ENCODE measurements around the gene LYST.

Gene LYST

DNA sequence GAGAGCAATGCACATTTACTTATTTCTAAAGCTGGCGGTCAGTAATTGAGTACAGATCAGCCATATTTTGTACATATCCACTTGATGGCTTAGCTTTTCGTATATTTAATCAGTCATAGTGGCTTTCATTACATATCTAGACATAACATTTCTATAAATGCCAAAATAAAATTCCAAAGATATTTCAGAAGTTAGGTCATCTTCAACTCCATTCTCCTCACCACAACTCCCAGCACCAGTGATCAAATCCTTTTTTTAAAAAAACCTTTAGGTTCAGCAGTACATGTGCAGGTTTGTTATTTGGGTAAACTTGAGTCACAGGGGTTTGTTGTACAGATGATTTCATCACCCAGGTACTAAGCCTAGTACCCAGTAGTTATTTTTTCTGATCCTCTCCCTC is 163.2 kb downstream of the LYST start:
- no peak for DNase-seq

- DNase-seq, result no peak
These were observed 164.3 kb downstream of the LYST start for GRCh38 chr1:235702412-235702811.

DNA sequence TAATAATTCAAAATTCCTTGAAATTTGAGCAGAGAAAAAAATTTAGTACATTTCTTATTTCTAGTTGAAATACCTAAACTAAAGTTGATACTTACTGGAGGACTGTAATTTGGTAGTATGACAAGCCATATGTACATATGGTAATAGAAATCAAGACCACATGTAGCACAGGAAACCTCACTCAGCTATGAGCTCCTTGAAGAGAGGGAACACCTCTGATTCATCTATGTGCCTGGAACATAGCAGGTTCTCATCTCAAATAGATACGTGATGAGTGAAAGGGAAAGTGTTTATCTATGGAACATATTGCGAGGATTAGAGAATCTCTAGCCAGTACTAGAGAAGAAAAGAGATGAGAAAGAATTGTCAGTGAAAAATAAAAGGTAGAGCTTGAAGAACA is 169.2 kb downstream of the LYST start:
- no peak for DNase-seq

GRCh38 chr1:235689356-235689755 is 177.3 kb downstream of the LYST start:
- DNase-seq, result no peak

GRCh38 chr1:235688096-235688495 is 178.6 kb downstream of the LYST start:
- no peak for DNase-seq

DNA sequence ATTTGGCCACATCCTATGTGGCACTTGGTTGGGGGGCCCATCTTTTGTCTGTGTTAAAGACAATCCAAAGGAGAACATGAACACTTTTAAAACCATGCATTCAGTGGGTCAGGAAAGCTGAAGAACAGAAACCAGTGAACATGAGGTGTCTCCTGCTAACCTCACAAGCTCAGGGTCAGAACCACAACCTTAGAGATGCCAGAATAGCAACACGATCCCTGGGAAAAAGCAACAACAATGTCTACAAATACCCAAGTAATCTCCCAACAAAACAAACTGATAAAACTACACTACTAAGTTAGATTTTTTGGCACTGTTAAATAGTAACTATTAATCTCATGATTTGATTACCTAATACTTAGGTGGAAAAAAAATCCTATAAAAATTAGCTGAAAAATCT is 183.1 kb downstream of the LYST start:
- no peak for DNase-seq

GRCh38 chr1:235682216-235682615 is 184.5 kb downstream of the LYST start:
- DNase-seq, result no peak

DNA sequence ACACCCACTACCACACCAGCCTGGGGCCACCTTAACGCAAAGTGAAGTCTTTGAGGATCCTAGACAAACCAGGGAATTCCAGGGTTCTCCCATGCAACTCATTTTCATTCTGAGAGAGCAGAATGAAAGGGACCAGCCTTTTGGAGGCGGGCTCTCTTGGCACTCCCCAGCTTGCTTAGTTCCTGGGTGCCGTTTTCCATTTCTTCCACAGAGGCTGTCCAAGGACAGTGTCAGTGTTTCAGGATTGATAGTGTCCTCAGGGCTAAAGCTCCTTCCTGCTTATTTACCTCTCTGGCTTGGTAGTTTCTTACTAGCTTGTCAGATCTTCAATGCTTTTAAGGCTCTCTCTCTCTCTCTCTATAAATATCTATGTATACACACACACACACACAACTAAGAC is 187.1 kb downstream of the LYST start:
- DNase-seq, result no peak

DNA sequence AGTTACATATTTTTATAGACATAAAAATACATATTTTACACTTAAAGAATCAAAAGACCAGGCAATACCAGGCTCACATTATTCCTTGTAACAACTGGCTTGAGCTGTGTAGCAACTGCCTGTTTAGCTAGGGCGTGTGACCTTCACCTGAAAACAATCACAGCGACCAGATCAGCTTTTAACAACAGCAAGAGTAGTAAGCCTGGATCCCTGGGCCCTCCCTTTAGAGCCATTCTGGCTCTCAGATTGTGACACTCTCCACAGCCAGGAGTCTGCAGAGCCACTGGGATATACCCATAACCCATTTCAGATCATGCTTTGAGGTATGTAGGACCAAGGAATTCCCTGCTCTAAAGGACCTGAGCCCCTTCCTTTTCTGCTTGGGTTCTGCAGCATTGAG is 187.7 kb downstream of the LYST start:
- no peak for DNase-seq

GRCh38 chr1:235675152-235675890 is 191.4 kb downstream of the LYST start:
- DNase-seq, result peak; percentile 26

DNA sequence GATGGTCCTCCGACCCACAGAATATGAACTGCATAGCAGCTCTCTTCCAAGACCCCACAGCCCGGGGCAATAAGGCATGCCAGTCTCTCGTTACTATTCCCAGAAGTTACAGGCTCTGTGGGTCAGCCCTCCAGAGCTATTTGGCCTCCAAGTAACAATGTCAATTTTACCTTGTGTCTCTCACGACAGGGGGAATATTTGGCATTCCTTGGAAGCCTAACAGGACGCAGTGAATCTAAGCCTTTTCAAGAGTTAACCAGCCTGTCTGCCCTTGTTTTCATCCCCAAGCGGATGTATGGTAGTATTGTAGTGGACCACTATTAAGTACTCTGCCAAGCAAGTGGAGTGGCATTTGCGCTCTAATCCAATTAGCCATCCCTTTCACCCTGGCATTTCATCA is 192.7 kb downstream of the LYST start:
- no peak for DNase-seq

DNA sequence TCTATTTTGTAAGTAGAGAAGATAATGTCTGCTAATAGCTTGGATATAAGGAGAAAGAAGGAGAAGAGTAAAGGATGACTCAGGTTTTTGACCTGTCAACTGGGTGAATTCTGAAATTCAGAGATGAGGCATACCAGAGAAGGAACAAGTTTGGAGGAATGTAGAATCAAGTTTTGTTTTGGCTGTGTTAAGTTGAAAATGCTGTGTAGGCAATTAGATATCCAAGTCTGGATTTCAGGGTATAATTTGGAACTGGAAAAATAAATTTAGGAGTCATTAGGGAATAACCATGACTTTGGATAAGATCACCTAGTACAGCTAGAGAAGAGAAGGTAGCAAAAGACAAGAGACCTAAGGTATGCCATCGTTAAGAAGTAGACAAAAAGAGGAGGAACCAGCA is 194.7 kb downstream of the LYST start:
- no peak for DNase-seq

- DNase-seq, result peak; percentile 27
These were observed 196.4 kb downstream of the LYST start for GRCh38 chr1:235670157-235670776.

- DNase-seq, result no peak
These were observed 197.4 kb downstream of the LYST start for GRCh38 chr1:235669277-235669676.

GRCh38 chr1:235663628-235664027 is 203.1 kb downstream of the LYST start:
- DNase-seq, result no peak

GRCh38 chr1:235661568-235661967 is 205.1 kb downstream of the LYST start:
- DNase-seq, result no peak

DNA sequence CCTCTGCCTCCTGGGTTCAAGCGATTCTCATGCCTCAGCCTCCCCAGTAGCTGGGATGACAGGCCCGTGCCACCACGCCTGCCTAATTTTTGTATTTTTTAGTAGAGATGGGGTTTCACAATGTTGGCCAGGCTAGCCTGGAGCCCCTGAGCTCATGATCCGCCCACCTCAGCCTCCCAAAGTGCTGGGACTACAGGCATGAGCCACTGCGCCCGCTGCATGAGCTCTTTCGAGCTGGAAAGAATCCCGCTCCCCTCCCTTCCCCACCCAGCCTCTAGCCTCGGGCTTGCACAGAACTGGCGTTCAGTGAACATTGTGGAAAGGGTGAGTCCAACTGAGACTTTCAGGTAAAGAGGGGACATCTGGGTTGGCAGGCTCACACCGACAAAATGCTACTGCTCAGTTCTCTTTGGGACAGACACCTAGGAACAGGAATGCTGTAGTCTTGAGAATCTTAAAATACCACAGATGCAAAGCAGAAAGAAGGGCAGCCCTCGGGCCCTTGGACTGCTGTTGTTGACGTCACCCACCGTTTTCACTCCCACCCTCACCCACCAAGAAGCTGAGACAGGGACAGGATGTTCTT is 207.4 kb downstream of the LYST start:
- DNase-seq, result no peak

GRCh38 chr1:235657747-235658526 is 208.8 kb downstream of the LYST start:
- peak; percentile 20 for DNase-seq

DNA sequence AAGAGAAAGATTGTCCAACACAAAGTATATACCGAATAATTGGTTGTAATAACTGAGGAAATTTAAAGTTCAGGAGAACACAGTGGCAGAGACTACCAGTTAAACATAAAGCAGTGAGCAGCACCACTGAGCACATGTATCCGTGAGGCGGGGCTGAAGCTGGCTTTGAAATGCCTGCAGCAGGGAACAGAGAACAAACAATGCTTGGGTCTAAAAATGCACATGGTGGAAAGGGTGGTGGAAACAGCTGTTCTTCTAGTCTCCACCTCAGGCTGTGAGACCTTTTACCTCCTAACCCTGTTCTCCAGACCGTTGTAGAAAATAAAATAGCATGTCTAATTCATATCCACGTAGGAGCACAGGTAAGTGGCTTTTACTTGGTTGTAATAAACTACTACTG is 209.4 kb downstream of the LYST start:
- peak; percentile 17 for DNase-seq

- no peak for DNase-seq
These were observed 214.3 kb downstream of the LYST start for GRCh38 chr1:235652364-235652763.

GRCh38 chr1:235651170-235651806 is 215.4 kb downstream of the LYST start:
- no peak for DNase-seq

GRCh38 chr1:235650341-235651169 is 216.2 kb downstream of the LYST start:
- DNase-seq, result peak; percentile 93

Measured in DMS53 (cell line).